HCT116 (cell line): Measurements from ENCODE around the gene NCKAP5. TPM values are rescaled to one million over a fixed set of nuclear protein-coding genes. Genes with fewer than 3 reads are reported as not detected.

Source experiments
- ATAC-seq: fragments of 200-7000 bp; cut with Tn5 transposase; 2 replicates; pipeline ENCODE4 v1.9.1; 2020; ENCODE audit warnings: mild to moderate bottlenecking, moderate library complexity
- BruUV-seq: library from RNA; stranded (reverse); fragments of 400-500 nt; replicated peaks from 2 replicates; lab custom pipeline; 2021; lab: Mats Ljungman, UMichigan
- CTCF ChIA-PET: fragments of 300-600 bp; sonication (Branson Sonifier 250); formaldehyde crosslinking; loops from one replicate; lab custom pipeline; 2021; ENCODE audit warnings: antibody characterized with exemption; lab: Charles Lee
- POLR2A ChIA-PET: fragments of 300-600, 350-600 bp; sonication (Branson Sonifier 250); formaldehyde crosslinking; loops from one replicate; lab custom pipeline; 2021; ENCODE audit warnings: antibody characterized with exemption; lab: Charles Lee
- RAD21 ChIA-PET, 2 experiments: fragments of 300-600 bp; sonication (Branson Sonifier 250); formaldehyde crosslinking; loops; one replicate each; lab custom pipeline; 2023; ENCODE audit warnings: low total read pairs in 2 of 2; ENCODE audit not compliant: uncharacterized antibody in 2 of 2, unreplicated experiment in 2 of 2, low non-redundant PET in 1 of 2; lab: Charles Lee
- DNase-seq: peaks from one replicate; pipeline ENCODE4 v3.0.0-alpha.2; 2010; ENCODE audit warnings: low read depth, low spot score
- H2AFZ ChIP-seq: fragments of 200-600 bp; shearing (Covaris generic), sonication (generic); 2 replicates; pipeline ENCODE4 v1.6.1; 2017; ENCODE audit warnings: low read depth, mixed run types, mixed read lengths, antibody characterized with exemption, low read length; ENCODE audit not compliant: poor library complexity, severe bottlenecking
- H3K27ac ChIP-seq: 2 replicates; pipeline ENCODE4 v1.5.1; 2012; ENCODE audit warnings: low read depth, low read length
- H3K27me3 ChIP-seq: fragments of 200-600 bp; sonication (generic); 2 replicates; pipeline ENCODE4 v1.6.1; 2016; ENCODE audit warnings: mixed run types, low read length, mixed read lengths; ENCODE audit not compliant: insufficient read depth
- H3K36me3 ChIP-seq, 2 experiments: fragments of 200-500 bp in 1 of 2; fragments of 200-600 bp in 1 of 2; sonication (Bioruptor generic) in 1 of 2; sonication (generic) in 1 of 2; 2 replicates each; pipeline versions ENCODE4 v1.5.1 to v1.6.1; 2014 to 2016; ENCODE audit warnings: low read length in 2 of 2, inconsistent platforms in 1 of 2, mixed read lengths in 1 of 2, mixed run types in 1 of 2; ENCODE audit not compliant: insufficient read depth in 2 of 2, control insufficient read depth in 1 of 2
- H3K4me1 ChIP-seq, 2 experiments: fragments of 200-600 bp in 1 of 2; sonication (generic) in 1 of 2; 2 replicates each; pipeline versions ENCODE4 v1.5.1 to v1.6.1; 2012 to 2017; ENCODE audit warnings: low read length in 2 of 2, inconsistent platforms in 1 of 2, mild to moderate bottlenecking in 1 of 2, mixed read lengths in 1 of 2, mixed run types in 1 of 2, moderate library complexity in 1 of 2; ENCODE audit not compliant: insufficient read depth in 2 of 2, control insufficient read depth in 1 of 2
- H3K4me2 ChIP-seq: fragments of 200-600 bp; sonication (generic); 2 replicates; pipeline ENCODE4 v1.6.1; 2017; ENCODE audit warnings: mixed run types, low read length, mixed read lengths
- H3K4me3 ChIP-seq, 2 experiments: fragments of 200-600 bp in 1 of 2; sonication (generic) in 1 of 2; replicated peaks in 1 of 2; 2 replicates each; pipeline ENCODE4 v1.5.1; 2011 to 2016; ENCODE audit warnings: low read length in 2 of 2, control low read depth in 1 of 2, low read depth in 1 of 2, mild to moderate bottlenecking in 1 of 2, mixed read lengths in 1 of 2, mixed run types in 1 of 2
- H3K79me2 ChIP-seq: fragments of 200-600 bp; sonication (generic); 2 replicates; pipeline ENCODE4 v1.6.1; 2017; ENCODE audit warnings: mild to moderate bottlenecking, mixed run types, low read length, moderate library complexity, mixed read lengths; ENCODE audit not compliant: insufficient read depth
- H3K9ac ChIP-seq: fragments of 200-600 bp; sonication (generic); 2 replicates; pipeline ENCODE4 v1.6.1; 2016; ENCODE audit warnings: low read length, mixed read lengths
- H3K9me2 ChIP-seq: fragments of 200-600 bp; sonication (generic), shearing (Covaris generic); 2 replicates; pipeline ENCODE4 v1.6.1; 2017; ENCODE audit warnings: mixed run types, mild to moderate bottlenecking, moderate library complexity; ENCODE audit not compliant: insufficient read depth
- H3K9me3 ChIP-seq, 2 experiments: fragments of 200-500 bp in 1 of 2; fragments of 200-600 bp in 1 of 2; sonication (Bioruptor generic) in 1 of 2; sonication (generic) in 1 of 2; 2 replicates each; pipeline ENCODE4 v1.6.1; 2014 to 2017; ENCODE audit warnings: low read length in 2 of 2, mixed read lengths in 2 of 2, inconsistent platforms in 1 of 2, low read depth in 1 of 2, mild to moderate bottlenecking in 1 of 2, mixed run types in 1 of 2, moderate library complexity in 1 of 2; ENCODE audit not compliant: control insufficient read depth in 1 of 2, insufficient read depth in 1 of 2
- H4K20me1 ChIP-seq: fragments of 200-600 bp; sonication (generic), shearing (Covaris generic); 2 replicates; pipeline ENCODE4 v1.6.1; 2017; ENCODE audit warnings: mixed run types, mild to moderate bottlenecking, moderate library complexity; ENCODE audit not compliant: insufficient read depth
- CEBPB ChIP-seq: IDR thresholded peaks from 2 replicates; pipeline ENCODE4 v1.6.1; 2012; ENCODE audit warnings: low read depth
- EGR1 ChIP-seq: IDR thresholded peaks from 2 replicates; pipeline ENCODE4 v1.6.1; 2012; ENCODE audit warnings: low read depth
- ELF1 ChIP-seq: IDR thresholded peaks from 2 replicates; pipeline ENCODE4 v1.6.1; 2012; ENCODE audit warnings: low read depth, borderline replicate concordance
- EZH2 ChIP-seq: fragments of 200-600 bp; sonication (generic); IDR thresholded peaks from 2 replicates; pipeline ENCODE4 v1.6.1; 2017; ENCODE audit warnings: antibody characterized with exemption, mixed run types
- EZH2phosphoT487 ChIP-seq: fragments of 200-600 bp; IDR thresholded peaks from 2 replicates; pipeline ENCODE4 v1.6.1; 2018; ENCODE audit warnings: antibody characterized with exemption, borderline replicate concordance
- FOSL1 ChIP-seq: IDR thresholded peaks from 2 replicates; pipeline ENCODE4 v1.6.1; 2012; ENCODE audit warnings: low read depth
- POLR2A ChIP-seq: IDR thresholded peaks from 2 replicates; pipeline ENCODE4 v1.7.0; 2011; ENCODE audit warnings: borderline replicate concordance; ENCODE audit not compliant: insufficient read depth, insufficient read length; ENCODE audit errors: extremely low read depth
- POLR2AphosphoS5 ChIP-seq: IDR thresholded peaks from 2 replicates; pipeline ENCODE4 v1.6.1; 2011; ENCODE audit warnings: mild to moderate bottlenecking, low read depth, low read length, moderate library complexity
- RAD21 ChIP-seq: IDR thresholded peaks from 2 replicates; pipeline ENCODE4 v1.6.1; 2012; ENCODE audit warnings: low read depth, mild to moderate bottlenecking
- SIN3A ChIP-seq: IDR thresholded peaks from 2 replicates; pipeline ENCODE4 v1.6.1; 2012; ENCODE audit warnings: low read depth
- SP1 ChIP-seq: IDR thresholded peaks from 2 replicates; pipeline ENCODE4 v1.6.1; 2012; ENCODE audit warnings: low read depth
- SRF ChIP-seq: IDR thresholded peaks from 2 replicates; pipeline ENCODE4 v1.6.1; 2012; ENCODE audit warnings: low read depth
- TCF7L2 ChIP-seq: IDR thresholded peaks from 2 replicates; pipeline ENCODE4 v1.7.0; 2011; ENCODE audit warnings: borderline replicate concordance, inconsistent platforms; ENCODE audit not compliant: insufficient read depth, insufficient read length; ENCODE audit errors: extremely low read depth
- ZFX ChIP-seq: fragments of 450-650 bp; IDR thresholded peaks from 2 replicates; pipeline ENCODE4 v1.6.1; 2017
- ZNF274 ChIP-seq: fragments of 200-500 bp; sonication (Bioruptor generic); IDR thresholded peaks from 2 replicates; pipeline ENCODE4 v1.6.1; 2014; ENCODE audit warnings: mild to moderate bottlenecking, low read depth, low read length, inconsistent platforms
- intact Hi-C: fragments of 100-400 bp; cut with micrococcal nuclease; formaldehyde crosslinking; loops from 2 replicates; pipeline ENCODE4 v1.10.0; 2022
- total RNA-seq: library from RNA; stranded (reverse); gene quantifications from one replicate; pipeline ENCODE4 v1.2.1, GENCODE V29; 2021; ENCODE audit not compliant: unreplicated experiment
- TF ChIP-seq, protein P1 (sequence below): IDR thresholded peaks from 2 replicates; pipeline ENCODE4 v1.6.1; 2011; ENCODE audit warnings: mild to moderate bottlenecking, low read length, moderate library complexity; ENCODE audit not compliant: insufficient replicate concordance; ENCODE audit errors: extremely low read depth

Gene NCKAP5
- total RNA-seq, 1 experiment from 2014 or later = 0.30 TPM

DNA sequence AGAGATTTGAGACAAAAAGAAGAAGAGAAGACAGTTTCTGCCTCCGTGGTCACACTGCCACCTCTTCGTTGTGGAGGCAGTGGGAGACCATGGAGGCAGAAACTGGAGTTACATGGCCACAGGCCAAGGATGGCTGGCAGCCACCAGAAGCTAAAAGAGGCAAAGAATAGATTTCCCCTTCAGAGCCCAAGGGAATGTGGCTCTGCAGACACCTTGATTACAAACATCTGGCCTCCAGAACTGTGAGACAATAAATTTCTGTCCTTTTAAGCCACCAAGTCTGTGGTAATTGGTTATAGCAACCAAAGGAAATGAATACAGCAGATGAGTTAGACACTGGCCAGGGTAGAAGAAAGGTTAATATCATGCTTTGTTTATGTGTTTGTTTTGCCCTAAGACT, 477.9 kb downstream of the NCKAP5 start:
- Histone ChIP-seq H3K9me2 (no peaks in the 10 kb centered on the region), H3K9me3 (no peaks in the 10 kb centered on the region), H3K4me2 (no peak overlapping the region), H2AFZ (no peak overlapping the region), H3K4me1 (no peaks in the 10 kb centered on the region), H3K9ac (no peak overlapping the region), H3K36me3 (no peaks in the 10 kb centered on the region), H3K27me3 (no peaks in the 10 kb centered on the region), H3K79me2 (no peaks in the 10 kb centered on the region), H3K4me3 (no peak overlapping the region), H3K27ac (no peak overlapping the region), H4K20me1 (no peaks in the 10 kb centered on the region)
- CTCF ChIA-PET = no interaction called here
- TF ChIP-seq ZFX (no peak), POLR2AphosphoS5 (no peak), EZH2 (no peak), FOSL1 (no peak)
- ATAC-seq (no peak), DNase-seq (no peak)
- intact Hi-C loops = no loop called here
- RAD21 ChIA-PET = no interaction called here
- POLR2A ChIA-PET = no interaction called here
- no TSS peak for BruUV-seq

DNA sequence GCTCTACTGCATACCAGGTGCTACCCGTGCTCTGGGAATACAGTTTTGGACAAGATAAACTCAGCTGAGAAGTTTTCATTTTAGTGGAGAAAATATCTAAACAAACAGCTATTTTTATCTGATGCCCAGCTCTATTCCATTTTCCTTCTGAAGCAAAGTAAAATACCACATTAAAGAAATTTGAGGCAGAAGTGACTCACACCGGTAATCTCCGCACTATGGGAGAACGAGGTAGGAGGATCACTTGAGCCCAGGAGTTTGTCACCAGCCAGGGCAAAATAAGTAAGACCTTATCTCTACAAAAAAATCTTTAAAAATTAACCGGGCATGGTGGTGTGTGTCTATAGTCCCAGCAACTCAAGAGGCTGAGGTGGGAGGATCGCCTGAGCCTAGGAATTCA, 482.1 kb downstream of the NCKAP5 start:
- RAD21 ChIA-PET = no interaction called here
- DNase-seq (no peak), ATAC-seq (no peak)
- CTCF ChIA-PET = no interaction called here
- H3K27ac ChIP-seq = no peak overlapping the region
- no peaks in the 10 kb centered on the region for H3K27me3 ChIP-seq
- intact Hi-C loops = no loop called here
- no peak overlapping the region for H2AFZ ChIP-seq
- H3K4me3 ChIP-seq = no peak overlapping the region
- POLR2A ChIA-PET = no interaction called here
- H4K20me1 ChIP-seq = no peaks in the 10 kb centered on the region
- H3K36me3 ChIP-seq = no peaks in the 10 kb centered on the region
- no peaks in the 10 kb centered on the region for H3K9me3 ChIP-seq
- H3K79me2 ChIP-seq = no peaks in the 10 kb centered on the region
- no peak overlapping the region for H3K9ac ChIP-seq
- no TSS peak for BruUV-seq
- H3K4me2 ChIP-seq = no peak overlapping the region
- H3K9me2 ChIP-seq = no peaks in the 10 kb centered on the region
- TF ChIP-seq EZH2 (no peak), RAD21 (no peak), CEBPB (no peak), EZH2phosphoT487 (no peak), EGR1 (no peak), ZNF274 (no peak), ZFX (no peak), ELF1 (no peak), TCF7L2 (no peak), POLR2A (no peak), POLR2AphosphoS5 (no peak), SRF (no peak), SIN3A (no peak), FOSL1 (no peak), SP1 (no peak)
- TF ChIP-seq, protein P1, sequence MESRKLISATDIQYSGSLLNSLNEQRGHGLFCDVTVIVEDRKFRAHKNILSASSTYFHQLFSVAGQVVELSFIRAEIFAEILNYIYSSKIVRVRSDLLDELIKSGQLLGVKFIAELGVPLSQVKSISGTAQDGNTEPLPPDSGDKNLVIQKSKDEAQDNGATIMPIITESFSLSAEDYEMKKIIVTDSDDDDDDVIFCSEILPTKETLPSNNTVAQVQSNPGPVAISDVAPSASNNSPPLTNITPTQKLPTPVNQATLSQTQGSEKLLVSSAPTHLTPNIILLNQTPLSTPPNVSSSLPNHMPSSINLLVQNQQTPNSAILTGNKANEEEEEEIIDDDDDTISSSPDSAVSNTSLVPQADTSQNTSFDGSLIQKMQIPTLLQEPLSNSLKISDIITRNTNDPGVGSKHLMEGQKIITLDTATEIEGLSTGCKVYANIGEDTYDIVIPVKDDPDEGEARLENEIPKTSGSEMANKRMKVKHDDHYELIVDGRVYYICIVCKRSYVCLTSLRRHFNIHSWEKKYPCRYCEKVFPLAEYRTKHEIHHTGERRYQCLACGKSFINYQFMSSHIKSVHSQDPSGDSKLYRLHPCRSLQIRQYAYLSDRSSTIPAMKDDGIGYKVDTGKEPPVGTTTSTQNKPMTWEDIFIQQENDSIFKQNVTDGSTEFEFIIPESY = no peak
- no peaks in the 10 kb centered on the region for H3K4me1 ChIP-seq
